GM18909 (cell line): ENCODE data around the gene NXPH4.

Experiments
- ATAC-seq: cut with Tn5 transposase; IDR thresholded peaks from one replicate; pipeline ENCODE4 v1.9.1; 2021; ENCODE audit warnings: mild to moderate bottlenecking; ENCODE audit not compliant: unreplicated experiment, poor library complexity

The NXPH4 gene

DNA sequence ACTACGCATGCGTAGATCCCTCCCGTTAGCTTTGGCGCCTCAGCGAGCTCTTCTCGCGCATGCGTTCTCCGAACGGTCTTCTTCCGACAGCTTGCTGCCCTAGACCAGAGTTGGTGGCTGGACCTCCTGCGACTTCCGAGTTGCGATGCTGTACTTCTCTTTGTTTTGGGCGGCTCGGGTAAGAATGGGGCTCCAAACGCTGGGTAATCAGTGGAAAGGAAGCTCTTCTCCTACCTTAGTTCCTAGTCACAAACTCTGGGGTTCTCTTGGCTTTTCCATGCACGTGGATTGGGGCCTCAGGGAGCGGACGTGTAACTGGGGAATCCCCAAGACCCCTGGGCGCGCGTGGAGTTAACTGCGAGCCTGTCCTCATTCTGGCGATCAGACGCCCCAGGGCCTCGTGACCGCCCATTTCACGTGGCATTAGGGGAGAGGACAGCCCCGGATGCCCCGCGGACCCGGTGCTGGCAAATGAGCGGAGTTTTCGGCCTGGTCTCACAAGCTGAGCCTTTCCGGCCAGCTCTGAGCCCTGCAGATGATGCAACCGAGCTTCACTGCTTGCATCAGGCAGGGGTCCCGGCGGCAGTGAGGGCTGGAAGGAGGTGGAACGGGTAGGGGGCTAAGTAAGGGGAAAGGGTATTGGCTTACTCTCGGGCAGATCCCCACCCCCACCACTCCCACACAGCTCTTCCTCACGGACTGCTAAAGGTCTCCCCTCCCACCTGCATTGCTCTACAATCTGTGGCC lies 13.2 kb downstream of the NXPH4 start, which contains the start of gene SHMT2:
TSS of gene SHMT2 (plus strand) at position 78 of the 747 bp plus-strand sequence. CDS start at position 146, 68 bp downstream.
- peak; percentile 59 for ATAC-seq

- ATAC-seq, result no peak
These were observed 14.0 kb downstream of the NXPH4 start for GRCh38 chr12:57230381-57231155.

- no peak for ATAC-seq
These were observed 14.9 kb downstream of the NXPH4 start for GRCh38 chr12:57231276-57232021.

DNA sequence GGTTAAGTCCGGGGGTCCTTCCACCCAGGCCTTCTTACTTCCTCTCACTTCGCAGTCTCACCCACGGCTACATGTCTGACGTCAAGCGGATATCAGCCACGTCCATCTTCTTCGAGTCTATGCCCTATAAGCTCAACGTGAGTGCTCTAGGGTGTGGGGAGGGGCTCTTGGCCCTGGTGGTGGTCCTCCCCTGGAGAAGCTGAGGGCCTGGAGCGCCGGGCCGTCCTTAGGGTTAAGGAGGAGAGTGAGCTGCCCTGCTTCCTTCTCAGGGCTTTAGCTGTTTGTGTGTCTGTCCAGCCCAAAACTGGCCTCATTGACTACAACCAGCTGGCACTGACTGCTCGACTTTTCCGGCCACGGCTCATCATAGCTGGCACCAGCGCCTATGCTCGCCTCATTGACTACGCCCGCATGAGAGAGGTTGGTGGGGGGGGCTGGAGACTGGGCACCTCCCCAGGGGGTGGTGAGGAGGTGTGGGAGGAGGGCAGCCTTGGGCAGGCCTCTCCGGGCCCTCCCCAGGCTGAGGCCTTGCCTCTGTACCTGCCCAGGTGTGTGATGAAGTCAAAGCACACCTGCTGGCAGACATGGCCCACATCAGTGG lies 15.7 kb downstream of the NXPH4 start:
- ATAC-seq, result no peak

DNA sequence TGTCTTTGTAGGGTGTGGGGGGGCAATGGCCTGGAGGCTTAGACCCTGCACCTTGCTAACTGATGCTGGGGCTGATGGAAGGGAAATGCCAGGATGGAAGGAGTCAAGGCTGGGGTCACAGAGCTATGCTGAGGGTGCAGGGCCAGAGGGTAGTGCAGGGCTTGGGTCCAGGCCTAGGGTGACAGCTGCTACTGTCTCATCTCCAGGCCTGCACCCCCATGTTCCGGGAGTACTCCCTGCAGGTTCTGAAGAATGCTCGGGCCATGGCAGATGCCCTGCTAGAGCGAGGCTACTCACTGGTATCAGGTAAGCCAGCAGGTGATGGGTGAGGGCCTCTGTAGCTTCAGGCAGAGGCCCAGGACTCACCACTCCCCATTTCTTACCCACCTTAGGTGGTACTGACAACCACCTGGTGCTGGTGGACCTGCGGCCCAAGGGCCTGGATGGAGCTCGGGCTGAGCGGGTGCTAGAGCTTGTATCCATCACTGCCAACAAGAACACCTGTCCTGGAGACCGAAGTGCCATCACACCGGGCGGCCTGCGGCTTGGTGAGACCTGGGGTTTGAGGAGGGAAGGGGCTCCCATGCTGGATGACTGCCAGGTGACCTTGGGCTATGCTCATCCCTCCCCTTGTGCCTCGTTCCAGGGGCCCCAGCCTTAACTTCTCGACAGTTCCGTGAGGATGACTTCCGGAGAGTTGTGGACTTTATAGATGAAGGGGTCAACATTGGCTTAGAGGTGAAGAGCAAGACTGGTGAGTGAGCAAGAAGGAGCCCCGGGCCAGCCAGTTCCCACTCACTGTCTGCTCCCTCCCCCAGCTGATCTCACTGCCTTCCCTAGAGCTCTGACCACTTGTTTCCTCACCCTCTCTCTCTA lies 17.0 kb downstream of the NXPH4 start:
- ATAC-seq, result no peak

- no peak for ATAC-seq
These were observed 17.6 kb downstream of the NXPH4 start for GRCh38 chr12:57234233-57234570.

GRCh38 chr12:57234571-57235016 lies 18.0 kb downstream of the NXPH4 start:
- ATAC-seq, result no peak

- no peak for ATAC-seq
These were observed 18.6 kb downstream of the NXPH4 start for GRCh38 chr12:57235017-57235727.

DNA sequence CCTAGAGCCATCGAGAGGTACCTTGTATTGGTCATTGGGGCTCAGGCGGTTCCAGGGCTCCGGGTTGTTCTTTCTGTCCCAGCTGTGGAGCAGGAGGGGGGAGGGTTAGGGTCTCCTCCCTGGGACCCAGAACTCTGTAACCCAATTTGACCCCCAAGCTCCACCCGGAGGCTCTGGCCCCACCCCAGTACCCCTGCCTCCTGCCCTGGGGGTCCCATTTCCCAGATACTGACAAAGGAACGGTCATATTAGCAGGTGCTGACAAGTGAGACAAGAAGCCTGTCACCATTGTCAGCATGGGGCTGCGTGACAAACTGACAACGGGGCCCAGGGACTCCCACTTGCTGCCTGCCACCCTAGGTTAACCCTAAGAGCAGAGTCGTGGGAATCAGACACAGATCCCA lies 19.1 kb downstream of the NXPH4 start:
- no peak for ATAC-seq

- ATAC-seq, result no peak
These were observed 19.8 kb downstream of the NXPH4 start for GRCh38 chr12:57236201-57236924.

DNA sequence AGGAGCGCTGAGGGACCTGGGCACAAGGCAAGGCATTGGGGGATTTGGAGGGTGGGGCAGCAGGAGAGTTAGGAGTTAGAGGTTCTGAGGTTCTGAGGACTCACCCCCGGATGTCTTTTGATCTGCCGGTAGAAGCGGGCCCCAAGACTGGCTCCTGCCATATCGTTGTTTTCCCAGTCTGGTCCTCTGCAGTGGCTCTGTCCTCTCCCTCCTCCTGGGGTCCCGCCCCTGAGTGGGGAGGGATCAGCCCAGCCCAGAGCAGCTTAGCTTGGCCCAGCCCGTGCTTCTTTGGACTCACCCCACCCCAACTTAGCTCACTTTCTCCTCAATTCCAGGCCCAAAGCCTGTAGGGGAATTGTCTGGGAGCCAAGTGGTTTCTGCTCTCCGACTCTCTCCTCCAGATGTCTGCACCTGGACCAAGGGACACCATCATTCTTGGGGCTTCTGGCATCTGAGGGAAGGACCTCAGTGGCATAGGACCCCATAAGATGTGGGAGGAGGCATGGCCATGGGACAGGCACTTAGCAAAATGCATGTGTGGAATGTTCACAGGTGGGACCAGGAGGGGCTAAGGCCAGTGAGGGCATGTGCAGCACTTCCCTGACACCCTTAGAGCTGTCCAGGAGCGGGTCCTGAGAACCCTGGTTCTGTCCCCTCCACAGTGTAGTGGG lies 20.5 kb downstream of the NXPH4 start:
- no peak for ATAC-seq

- ATAC-seq, result no peak
These were observed 21.0 kb downstream of the NXPH4 start for GRCh38 chr12:57237596-57237931.

DNA sequence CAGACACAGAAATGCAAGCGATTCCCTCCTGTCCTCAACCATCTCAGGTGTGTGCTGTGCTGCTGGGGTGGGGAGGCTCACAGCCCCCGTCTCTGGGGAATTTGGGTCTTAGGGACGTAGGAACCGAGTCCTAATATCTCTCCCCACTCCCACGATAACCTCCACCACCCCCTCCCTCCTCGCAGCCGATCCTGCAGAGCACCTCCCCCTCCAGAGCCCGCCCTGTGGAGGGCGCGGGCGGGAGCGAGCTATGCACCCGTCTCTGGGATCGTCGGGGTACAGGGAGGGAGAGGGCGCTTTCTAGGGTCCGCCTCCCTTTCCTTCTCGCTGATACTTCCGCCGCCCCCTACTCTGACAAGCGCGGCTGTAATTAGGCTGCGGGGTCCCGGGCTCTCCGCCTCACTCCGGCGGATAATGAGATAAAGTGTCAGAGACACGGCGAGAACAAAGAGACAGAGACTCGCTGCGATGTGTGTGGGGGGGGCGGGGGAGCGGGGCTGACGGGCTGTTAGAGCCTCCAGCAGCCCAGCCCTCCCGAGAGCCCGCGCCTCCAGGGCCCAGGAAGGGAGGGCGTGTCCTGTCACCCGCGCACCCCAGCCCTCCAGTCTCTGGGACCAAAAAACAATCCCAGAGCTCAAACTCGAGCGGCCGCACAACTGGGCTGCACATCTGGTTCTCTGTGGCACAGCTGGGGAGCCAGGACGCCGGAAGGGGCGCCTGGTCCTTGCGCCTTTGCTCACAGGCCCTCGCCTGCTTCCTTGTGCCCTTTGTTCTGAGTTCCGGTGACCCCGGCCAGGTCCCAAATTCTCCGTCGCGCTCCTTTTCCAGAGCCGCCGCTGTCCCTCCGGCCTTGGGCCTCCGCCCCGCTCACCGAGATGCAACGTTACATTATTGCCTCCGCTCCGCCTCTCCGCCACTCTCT lies 21.6 kb downstream of the NXPH4 start:
- ATAC-seq, result no peak

GRCh38 chr12:57238854-57239554 lies 22.4 kb downstream of the NXPH4 start:
- peak; percentile 66 for ATAC-seq

DNA sequence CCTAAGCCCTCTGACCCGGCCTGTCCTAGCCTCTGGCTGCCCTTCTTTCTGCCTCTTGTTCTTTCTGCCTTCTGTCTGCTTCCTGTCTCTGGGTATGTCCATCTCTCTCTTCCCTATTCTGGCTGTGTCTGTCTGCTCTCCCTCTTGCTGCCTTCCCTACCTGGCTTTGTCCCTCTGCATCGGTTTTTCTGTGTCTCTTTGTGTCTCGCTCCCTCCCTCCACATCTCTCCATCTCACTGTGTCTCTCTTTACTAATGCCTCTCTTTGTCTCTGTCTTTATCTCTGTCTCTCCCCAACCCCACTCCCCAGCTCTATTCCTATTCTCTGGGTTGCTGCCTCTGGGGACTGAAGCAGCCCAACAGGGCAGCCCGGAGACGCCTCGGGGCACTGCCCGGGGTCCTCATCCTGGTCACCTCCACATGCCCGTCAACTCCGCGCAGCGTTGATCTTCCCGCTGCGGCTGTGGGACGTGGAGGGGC lies 23.0 kb downstream of the NXPH4 start:
- ATAC-seq, result no peak
